GM12874 (cell line): ENCODE data around the gene AUTS2.

ENCODE experiments used
- TF ChIP-seq, protein P1 (sequence below): IDR thresholded peaks from 2 replicates; pipeline ENCODE4 v1.5.1; 2011; ENCODE audit warnings: low read depth, mild to moderate bottlenecking, control low read depth, low read length, moderate library complexity; ENCODE audit not compliant: insufficient read depth

AUTS2 gene

DNA sequence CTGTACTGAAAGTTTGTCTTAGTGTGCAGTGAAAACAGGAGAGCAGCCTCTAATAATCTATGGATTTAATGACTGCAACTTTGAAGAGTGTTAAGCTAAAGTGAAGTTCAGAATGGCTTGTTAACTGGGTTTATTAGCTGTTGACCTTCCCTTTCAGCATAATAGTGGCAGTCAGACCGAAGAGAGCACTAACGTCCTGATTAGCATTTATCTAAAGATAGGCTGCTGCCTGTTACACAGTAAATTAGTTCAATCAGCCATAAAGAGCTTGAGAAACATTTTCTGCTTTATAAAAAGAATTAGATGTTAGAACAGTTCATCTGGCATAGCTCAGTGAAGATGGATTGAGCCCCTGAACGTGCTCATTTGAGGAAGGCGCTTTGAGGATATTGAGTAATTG is 433.0 kb downstream of the AUTS2 start:
- TF ChIP-seq, protein P1, sequence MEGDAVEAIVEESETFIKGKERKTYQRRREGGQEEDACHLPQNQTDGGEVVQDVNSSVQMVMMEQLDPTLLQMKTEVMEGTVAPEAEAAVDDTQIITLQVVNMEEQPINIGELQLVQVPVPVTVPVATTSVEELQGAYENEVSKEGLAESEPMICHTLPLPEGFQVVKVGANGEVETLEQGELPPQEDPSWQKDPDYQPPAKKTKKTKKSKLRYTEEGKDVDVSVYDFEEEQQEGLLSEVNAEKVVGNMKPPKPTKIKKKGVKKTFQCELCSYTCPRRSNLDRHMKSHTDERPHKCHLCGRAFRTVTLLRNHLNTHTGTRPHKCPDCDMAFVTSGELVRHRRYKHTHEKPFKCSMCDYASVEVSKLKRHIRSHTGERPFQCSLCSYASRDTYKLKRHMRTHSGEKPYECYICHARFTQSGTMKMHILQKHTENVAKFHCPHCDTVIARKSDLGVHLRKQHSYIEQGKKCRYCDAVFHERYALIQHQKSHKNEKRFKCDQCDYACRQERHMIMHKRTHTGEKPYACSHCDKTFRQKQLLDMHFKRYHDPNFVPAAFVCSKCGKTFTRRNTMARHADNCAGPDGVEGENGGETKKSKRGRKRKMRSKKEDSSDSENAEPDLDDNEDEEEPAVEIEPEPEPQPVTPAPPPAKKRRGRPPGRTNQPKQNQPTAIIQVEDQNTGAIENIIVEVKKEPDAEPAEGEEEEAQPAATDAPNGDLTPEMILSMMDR, result no peak

DNA sequence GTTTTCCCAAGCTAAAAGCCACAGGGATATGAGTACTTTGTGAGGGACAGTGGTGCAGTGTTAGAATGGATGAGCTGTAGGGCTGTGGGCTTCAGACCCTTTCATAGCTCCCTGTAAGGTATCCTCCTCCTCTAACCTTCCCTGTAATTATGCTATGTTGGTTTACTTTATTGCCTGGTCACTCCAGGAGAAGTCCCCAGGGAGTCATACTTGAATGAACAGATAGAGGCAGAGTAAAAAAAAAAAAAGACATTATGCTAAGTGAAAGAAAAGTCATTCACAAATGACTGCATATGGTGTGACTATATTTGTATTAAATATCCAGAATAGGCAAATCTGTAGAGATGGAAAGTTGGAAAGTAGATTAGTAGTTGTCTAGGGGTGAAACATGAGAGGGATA is 434.4 kb downstream of the AUTS2 start:
- TF ChIP-seq, protein P1, result no peak

DNA sequence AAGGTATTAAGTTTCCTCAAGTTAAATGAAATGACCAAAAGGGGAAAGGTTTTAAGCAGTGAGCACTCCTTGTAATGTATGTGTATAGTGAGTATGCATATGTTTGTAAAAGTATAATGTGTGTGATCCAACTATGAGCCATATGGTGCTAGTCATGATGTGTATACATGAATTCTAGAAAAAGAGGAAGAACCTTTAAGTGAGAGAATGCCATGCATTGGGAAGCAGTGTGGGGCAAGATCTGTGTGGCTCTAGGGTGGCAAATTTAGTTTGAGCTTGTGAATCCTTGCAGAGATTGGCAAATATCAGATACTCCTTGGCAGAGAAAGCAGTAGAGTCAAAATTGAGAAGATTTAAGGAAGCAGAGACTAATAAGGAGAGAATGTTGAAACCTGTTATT is 435.0 kb downstream of the AUTS2 start:
- TF ChIP-seq, protein P1, result no peak

DNA sequence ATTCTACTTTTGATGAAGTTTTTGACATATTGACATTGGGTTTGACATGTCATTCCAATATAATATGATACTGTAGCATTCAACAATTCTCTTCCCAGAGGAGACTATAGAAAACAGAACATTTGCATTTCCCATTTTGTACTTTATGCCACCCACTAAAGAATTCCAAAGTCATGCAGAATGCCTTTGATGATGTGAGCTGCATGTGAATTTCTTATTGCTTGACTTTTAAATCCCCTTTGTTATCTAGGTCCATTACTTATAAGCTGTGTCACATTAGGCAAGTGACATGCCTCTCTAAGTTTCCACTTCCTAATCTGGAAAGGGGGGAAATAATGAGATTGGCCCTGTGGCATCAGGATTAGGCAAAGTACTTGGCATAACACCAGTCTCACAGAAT is 436.7 kb downstream of the AUTS2 start:
- TF ChIP-seq, protein P1, result no peak

DNA sequence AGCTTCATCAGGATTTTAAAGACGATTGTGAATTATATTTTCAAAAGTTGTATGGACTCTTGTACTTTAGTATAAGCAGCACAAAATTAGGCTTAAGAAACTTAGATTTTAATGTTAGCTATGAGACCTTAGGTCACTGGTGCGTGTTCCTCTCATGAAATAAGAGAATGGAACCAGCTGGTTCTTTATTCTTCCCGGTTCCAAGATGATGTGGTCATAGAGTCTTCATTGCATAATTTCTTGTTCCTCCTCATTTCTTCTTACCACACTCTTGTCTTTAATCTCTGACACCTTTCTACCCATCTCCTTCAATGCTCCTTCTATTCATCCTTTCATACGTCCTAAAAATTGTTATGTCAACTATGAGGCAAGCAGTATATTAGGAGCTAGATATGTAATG is 437.2 kb downstream of the AUTS2 start:
- TF ChIP-seq, protein P1, result no peak

DNA sequence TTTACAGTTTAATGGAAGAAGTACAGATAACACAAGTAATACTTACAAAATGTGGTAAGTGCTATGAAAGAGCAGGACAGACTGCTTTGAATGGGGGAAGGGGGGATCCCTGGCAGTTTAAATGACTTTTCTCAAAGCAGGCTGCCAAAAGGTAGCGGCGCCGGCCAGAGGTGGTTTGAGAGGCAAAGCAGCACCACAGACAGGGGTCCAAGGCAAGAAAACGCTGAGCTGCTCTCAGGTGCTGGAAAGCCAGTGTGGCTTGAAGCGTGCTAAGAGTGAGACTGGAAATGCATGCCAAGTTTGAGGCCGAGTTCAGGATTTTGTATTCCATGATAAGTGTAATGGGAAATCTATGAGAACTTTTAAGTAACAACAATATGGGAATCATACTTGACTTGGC is 437.7 kb downstream of the AUTS2 start:
- TF ChIP-seq, protein P1, result no peak

DNA sequence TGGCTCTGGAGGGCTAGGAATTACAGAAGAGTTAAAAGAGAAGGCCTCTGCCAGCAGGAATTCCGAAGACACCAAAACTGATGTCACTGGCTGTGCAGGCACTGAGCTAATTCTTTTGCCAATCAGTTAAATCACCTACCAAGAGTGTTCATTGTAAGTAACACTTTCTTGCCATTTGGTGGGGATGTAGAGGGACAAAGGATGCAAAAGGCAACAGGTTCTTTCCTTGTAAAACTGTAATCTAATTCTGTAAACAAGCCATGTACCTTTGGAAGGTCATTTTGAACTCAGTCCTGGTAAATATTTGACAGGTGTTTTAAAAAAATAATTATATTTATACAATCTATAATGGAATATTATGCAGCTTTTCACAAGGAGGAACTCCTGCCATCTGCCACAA is 438.4 kb downstream of the AUTS2 start:
- TF ChIP-seq, protein P1, result no peak
